Mesothelial cell of epicardium (in vitro differentiated cells): ENCODE data around the gene TIMM21. TPM values are rescaled to one million over a fixed set of nuclear protein-coding genes. Genes with fewer than 3 reads are reported as not detected.

Experiments used
- DNase-seq, 2 experiments: peaks; one replicate each; pipeline ENCODE4 v3.0.0; 2021; ENCODE audit warnings: low spot score in 2 of 2; ENCODE audit not compliant: unreplicated experiment in 2 of 2
- H3K27ac Mint-ChIP-seq: 2 replicates; pipeline ENCODE4 v1.8.0; 2021; ENCODE audit warnings: mixed read lengths
- H3K27me3 Mint-ChIP-seq: 2 replicates; pipeline ENCODE4 v1.8.0; 2021; ENCODE audit warnings: low read depth, mixed read lengths
- H3K36me3 Mint-ChIP-seq: 2 replicates; pipeline ENCODE4 v1.8.0; 2021; ENCODE audit warnings: mixed read lengths
- H3K4me1 Mint-ChIP-seq: 2 replicates; pipeline ENCODE4 v1.8.0; 2021; ENCODE audit warnings: mixed read lengths
- H3K4me3 Mint-ChIP-seq: 2 replicates; pipeline ENCODE4 v1.8.0; 2021; ENCODE audit warnings: mild to moderate bottlenecking, moderate library complexity, mixed read lengths
- H3K9me3 Mint-ChIP-seq: 2 replicates; pipeline ENCODE4 v1.8.0; 2021; ENCODE audit warnings: mixed read lengths
- total RNA-seq: library from RNA; stranded (reverse); gene quantifications from 3 replicates; pipeline ENCODE4 v1.2.1, GENCODE V29; 2021
- TF ChIP-seq, protein P1 (sequence below): fragments of 200-600 bp; sonication (generic); IDR thresholded peaks from one replicate; pipeline ENCODE4 v1.5.0; 2021; ENCODE audit warnings: antibody characterized with exemption; ENCODE audit not compliant: unreplicated experiment

TIMM21 gene
- total RNA-seq, 1 donor from 2014 or later = 22.8 TPM

DNA sequence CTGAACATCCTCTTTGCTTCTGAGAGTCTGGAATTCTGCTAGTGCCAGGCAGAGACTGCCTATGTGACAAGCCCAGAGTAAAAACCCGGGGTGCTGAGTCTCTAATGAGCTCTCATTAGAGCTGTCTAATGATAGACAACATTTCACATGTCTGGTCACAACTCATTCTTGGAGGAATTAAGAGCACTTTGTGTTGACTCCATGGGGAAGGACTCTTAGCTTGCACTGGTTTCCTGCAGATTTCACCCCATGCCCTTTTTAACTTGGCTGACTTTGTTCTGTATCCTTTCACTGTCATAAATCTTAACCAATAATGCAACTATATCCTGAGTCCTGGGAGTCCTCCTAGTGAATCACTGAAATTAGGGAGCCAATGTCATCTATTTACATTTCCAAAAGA lies 34.2 kb upstream of the TIMM21 start:
- Mint-ChIP-seq H3K27me3 (no peaks in the 10 kb centered on the region), H3K36me3 (peaks cover 1% of the 10 kb centered on the region), H3K4me1 (peaks cover 9% of the 10 kb centered on the region), H3K27ac (no peak overlapping the region), H3K9me3 (peaks cover 23% of the 10 kb centered on the region), H3K4me3 (no peak overlapping the region)
- no peak for DNase-seq
- TF ChIP-seq, protein P1, sequence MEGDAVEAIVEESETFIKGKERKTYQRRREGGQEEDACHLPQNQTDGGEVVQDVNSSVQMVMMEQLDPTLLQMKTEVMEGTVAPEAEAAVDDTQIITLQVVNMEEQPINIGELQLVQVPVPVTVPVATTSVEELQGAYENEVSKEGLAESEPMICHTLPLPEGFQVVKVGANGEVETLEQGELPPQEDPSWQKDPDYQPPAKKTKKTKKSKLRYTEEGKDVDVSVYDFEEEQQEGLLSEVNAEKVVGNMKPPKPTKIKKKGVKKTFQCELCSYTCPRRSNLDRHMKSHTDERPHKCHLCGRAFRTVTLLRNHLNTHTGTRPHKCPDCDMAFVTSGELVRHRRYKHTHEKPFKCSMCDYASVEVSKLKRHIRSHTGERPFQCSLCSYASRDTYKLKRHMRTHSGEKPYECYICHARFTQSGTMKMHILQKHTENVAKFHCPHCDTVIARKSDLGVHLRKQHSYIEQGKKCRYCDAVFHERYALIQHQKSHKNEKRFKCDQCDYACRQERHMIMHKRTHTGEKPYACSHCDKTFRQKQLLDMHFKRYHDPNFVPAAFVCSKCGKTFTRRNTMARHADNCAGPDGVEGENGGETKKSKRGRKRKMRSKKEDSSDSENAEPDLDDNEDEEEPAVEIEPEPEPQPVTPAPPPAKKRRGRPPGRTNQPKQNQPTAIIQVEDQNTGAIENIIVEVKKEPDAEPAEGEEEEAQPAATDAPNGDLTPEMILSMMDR = no peak

DNA sequence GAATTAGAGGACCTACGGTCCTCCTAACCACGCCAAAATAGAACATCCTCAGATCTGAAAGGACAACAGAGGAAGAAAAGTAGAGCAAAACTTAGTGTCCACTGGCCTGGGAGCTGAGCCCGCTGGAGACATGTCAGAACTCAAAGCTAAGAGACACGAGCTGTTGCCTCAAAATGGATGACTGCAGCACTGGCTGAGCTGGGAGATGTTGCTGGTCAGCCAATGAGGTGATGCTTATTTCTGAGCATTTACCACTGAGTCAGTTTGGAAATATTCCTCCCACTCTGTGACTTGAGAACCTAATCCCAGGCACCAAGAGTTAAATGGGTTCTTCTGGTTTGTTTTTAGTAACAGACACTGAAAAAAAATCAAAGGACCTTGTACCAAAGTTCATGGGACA lies 33.3 kb upstream of the TIMM21 start:
- Mint-ChIP-seq H3K4me3 (no peak overlapping the region), H3K9me3 (peaks cover 22% of the 10 kb centered on the region), H3K27ac (no peak overlapping the region), H3K36me3 (peaks cover 1% of the 10 kb centered on the region), H3K4me1 (peaks cover 9% of the 10 kb centered on the region), H3K27me3 (peaks cover 4% of the 10 kb centered on the region)
- DNase-seq = no peak
- TF ChIP-seq, protein P1 = no peak

DNA sequence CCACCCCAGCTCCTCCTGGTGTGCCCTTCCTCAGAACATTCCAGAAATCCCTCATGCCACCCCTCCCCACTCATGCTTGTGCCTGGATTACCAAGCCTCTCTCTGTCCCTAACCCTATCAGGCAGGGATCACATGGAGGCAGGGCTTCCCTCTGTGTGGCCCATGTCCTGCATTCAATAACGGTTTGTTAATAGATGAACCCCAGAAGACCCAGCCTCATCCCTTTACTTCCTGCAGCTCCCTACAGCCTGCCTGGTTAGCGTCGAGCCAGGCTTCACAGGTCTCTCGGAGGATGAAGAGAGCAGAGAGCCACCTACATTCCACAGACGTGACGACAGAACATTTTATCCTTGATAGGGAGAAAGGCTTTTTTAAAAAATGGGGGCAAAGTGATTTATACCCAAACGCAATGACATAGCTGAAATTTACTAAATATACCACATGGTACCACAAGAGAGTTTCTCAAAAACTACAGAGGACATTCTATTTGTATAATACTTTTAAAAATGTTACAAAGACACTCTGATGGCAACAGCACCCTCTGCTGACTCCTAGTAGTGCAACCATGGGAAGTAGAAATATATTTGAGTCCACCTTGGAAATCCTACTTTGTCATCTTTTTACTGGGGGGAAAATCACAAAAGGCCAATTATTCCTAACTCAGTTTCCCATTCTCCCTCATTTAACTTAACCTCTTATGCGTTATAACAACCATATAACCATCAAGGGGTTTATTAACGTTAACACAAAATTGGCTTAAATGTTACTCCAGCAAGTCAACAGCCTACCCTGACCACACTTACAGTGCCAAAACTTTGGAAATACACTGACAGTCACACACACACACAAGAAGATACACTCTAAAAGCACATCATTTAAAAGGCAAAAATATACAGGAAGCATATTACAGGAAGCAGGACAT lies 31.4 kb upstream of the TIMM21 start:
- Mint-ChIP-seq H3K9me3 (peaks cover 9% of the 10 kb centered on the region), H3K27ac (peak overlapping the region; percentile 35), H3K4me3 (no peak overlapping the region), H3K4me1 (peaks cover 9% of the 10 kb centered on the region), H3K27me3 (peaks cover 6% of the 10 kb centered on the region), H3K36me3 (peaks cover 1% of the 10 kb centered on the region)
- TF ChIP-seq, protein P1 = peak; percentile 54
- no peak for DNase-seq

DNA sequence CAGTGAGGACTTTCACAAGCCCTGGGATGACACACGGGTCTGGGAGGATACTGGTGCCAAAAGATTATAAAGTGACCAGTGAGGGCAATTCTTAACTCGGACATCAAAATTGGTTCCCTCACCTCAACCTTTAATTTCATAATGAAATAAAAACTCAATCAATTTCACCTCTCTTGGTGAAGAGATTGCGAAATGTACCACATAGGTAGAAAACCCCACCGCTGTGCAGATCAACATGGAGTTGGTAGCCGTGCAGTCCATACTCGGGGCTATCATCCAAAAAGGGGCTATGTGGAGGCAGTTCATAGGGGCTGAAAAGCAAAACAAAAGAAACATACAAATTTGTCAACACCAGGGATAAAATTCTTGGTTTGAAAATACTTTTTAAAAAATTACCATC lies 25.1 kb upstream of the TIMM21 start:
- Mint-ChIP-seq H3K36me3 (no peaks in the 10 kb centered on the region), H3K9me3 (no peaks in the 10 kb centered on the region), H3K4me1 (no peaks in the 10 kb centered on the region), H3K27ac (no peak overlapping the region), H3K4me3 (no peak overlapping the region), H3K27me3 (peaks cover 52% of the 10 kb centered on the region)
- TF ChIP-seq, protein P1 = no peak
- no peak for DNase-seq

DNA sequence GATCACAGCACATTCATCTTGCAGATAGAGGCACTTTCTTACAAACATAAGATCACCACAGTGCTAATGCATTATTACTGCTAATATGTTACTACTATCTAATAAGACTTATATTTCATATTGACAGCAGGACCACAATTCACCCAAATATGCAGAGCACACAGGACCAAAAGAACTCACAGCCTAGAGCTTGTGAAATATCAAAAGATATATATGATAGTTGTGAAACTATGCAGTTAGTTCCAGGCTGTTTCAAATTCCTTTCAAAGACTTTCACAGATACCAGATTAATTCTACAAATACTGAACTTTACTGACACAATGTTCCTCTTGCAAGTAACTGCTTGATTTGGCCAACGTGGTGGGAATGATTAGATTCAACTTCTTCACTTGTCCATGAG lies 23.7 kb upstream of the TIMM21 start:
- Mint-ChIP-seq H3K9me3 (no peaks in the 10 kb centered on the region), H3K4me3 (no peak overlapping the region), H3K27ac (no peak overlapping the region), H3K4me1 (no peaks in the 10 kb centered on the region), H3K36me3 (no peaks in the 10 kb centered on the region), H3K27me3 (peaks cover 57% of the 10 kb centered on the region)
- TF ChIP-seq, protein P1 = no peak
- no peak for DNase-seq
